Breast epithelium (tissue), 4 donors: ENCODE measurements around the gene SLC25A33. TPM values are rescaled to one million over a fixed set of nuclear protein-coding genes. Genes with fewer than 3 reads are reported as not detected.
A peak's percentile ranks its signal among the peaks of the same experiment; 100 is the strongest.

Experiments used
- DNase-seq, 2 donors: peaks; one replicate each; pipeline ENCODE4 v3.0.0-alpha.2; 2019; ENCODE audit warnings: low spot score in 2 of 2
- H3K27ac ChIP-seq, 2 donors: fragments of 200-600 bp; sonication (generic) in 1 of 2; one replicate each; pipeline ENCODE4 v1.5.1; 2016 to 2019; ENCODE audit warnings: mild to moderate bottlenecking in 1 of 2
- H3K27me3 ChIP-seq, 2 donors: fragments of 200-600 bp; sonication (generic) in 1 of 2; one replicate each; pipeline versions ENCODE4 v1.5.1 to v1.6.0; 2017 to 2019; ENCODE audit warnings: control low read depth in 1 of 2, mild to moderate bottlenecking in 1 of 2
- H3K36me3 ChIP-seq: fragments of 200-600 bp; one replicate; pipeline ENCODE4 v1.5.1; 2019
- H3K4me1 ChIP-seq, 2 donors: fragments of 200-600 bp; sonication (generic); one replicate each; pipeline ENCODE4 v1.5.1; 2016 to 2019; ENCODE audit warnings: control low read depth in 1 of 2
- H3K4me3 ChIP-seq, 3 donors: fragments of 200-600 bp; sonication (generic); 1 replicate in 2 of 3; 2 replicates in 1 of 3; pipeline ENCODE4 v1.5.1; 2016 to 2019; ENCODE audit warnings: mild to moderate bottlenecking in 3 of 3, moderate library complexity in 2 of 3
- H3K9me3 ChIP-seq, 2 donors: fragments of 200-600 bp; sonication (generic) in 1 of 2; one replicate each; pipeline ENCODE4 v1.5.1; 2016 to 2019; ENCODE audit warnings: control low read depth in 1 of 2
- POLR2A ChIP-seq: fragments of 450-650 bp; IDR thresholded peaks from one replicate; pipeline ENCODE4 v1.6.1; 2016; ENCODE audit warnings: antibody characterized with exemption, mild to moderate bottlenecking, moderate library complexity
- POLR2AphosphoS5 ChIP-seq, 3 donors: sonication (generic); formaldehyde crosslinking; IDR thresholded peaks; one replicate each; pipeline ENCODE4 v1.6.1; 2017; ENCODE audit warnings: antibody characterized with exemption in 3 of 3
- intact Hi-C: fragments of 100-400 bp; cut with DNase I; formaldehyde crosslinking; loops from one replicate; pipeline ENCODE4 v1.15.1; 2023; ENCODE audit warnings: low total_unique reads
- total RNA-seq, 3 donors: library from RNA; depleted of rRNA; stranded (reverse); fragments of >200 nt; gene quantifications; one replicate each; pipeline ENCODE4 v1.1.0, GENCODE V29; 2016
- TF ChIP-seq, protein P1 (sequence below), 3 donors: fragments of 450-650 bp; IDR thresholded peaks; one replicate each; pipeline ENCODE4 v1.5.1; 2016 to 2017; ENCODE audit warnings: antibody characterized with exemption in 3 of 3, mild to moderate bottlenecking in 3 of 3, moderate library complexity in 3 of 3

SLC25A33 gene
- total RNA-seq, 3 donors from 2014 or later: 8.8 to 17.6 (median 10.7) TPM

- H3K4me3 ChIP-seq: no peak overlapping the region
- TF ChIP-seq POLR2A: no peak
- TF ChIP-seq POLR2AphosphoS5 (IDR thresholded peaks at IDR 0.05): no peak
- TF ChIP-seq, protein P1, sequence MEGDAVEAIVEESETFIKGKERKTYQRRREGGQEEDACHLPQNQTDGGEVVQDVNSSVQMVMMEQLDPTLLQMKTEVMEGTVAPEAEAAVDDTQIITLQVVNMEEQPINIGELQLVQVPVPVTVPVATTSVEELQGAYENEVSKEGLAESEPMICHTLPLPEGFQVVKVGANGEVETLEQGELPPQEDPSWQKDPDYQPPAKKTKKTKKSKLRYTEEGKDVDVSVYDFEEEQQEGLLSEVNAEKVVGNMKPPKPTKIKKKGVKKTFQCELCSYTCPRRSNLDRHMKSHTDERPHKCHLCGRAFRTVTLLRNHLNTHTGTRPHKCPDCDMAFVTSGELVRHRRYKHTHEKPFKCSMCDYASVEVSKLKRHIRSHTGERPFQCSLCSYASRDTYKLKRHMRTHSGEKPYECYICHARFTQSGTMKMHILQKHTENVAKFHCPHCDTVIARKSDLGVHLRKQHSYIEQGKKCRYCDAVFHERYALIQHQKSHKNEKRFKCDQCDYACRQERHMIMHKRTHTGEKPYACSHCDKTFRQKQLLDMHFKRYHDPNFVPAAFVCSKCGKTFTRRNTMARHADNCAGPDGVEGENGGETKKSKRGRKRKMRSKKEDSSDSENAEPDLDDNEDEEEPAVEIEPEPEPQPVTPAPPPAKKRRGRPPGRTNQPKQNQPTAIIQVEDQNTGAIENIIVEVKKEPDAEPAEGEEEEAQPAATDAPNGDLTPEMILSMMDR (IDR thresholded peaks at IDR 0.05): no peak
- intact Hi-C loops: no loop called here
- H3K36me3 ChIP-seq: no peaks in the 10 kb centered on the region
- no peak overlapping the region for H3K27ac ChIP-seq
- no peak for DNase-seq
- H3K4me1 ChIP-seq: peaks cover 0 to 11% of the 10 kb centered on the region in 2 donors
- H3K9me3 ChIP-seq: no peaks in the 10 kb centered on the region
- no peaks in the 10 kb centered on the region for H3K27me3 ChIP-seq
These were observed 4.3 kb upstream of the SLC25A33 start for GRCh38 chr1:9534953-9535352.

- no peaks in the 10 kb centered on the region for H3K36me3 ChIP-seq
- H3K4me1 ChIP-seq: peaks cover 0 to 11% of the 10 kb centered on the region in 2 donors
- intact Hi-C loops: no loop called here
- no peak overlapping the region for H3K4me3 ChIP-seq
- no peaks in the 10 kb centered on the region for H3K27me3 ChIP-seq
- DNase-seq: no peak
- peak overlapping the region in 1 of 2 donors; percentile 97 for H3K27ac ChIP-seq
- no peaks in the 10 kb centered on the region for H3K9me3 ChIP-seq
- TF ChIP-seq POLR2A (no peak), POLR2AphosphoS5 (IDR thresholded peaks at IDR 0.05) (no peak)
- TF ChIP-seq, protein P1 (IDR thresholded peaks at IDR 0.05): no peak
These were observed 3.0 kb upstream of the SLC25A33 start for GRCh38 chr1:9536301-9536700.

GRCh38 chr1:9537863-9538668, 1.2 kb upstream of the SLC25A33 start:
- peak overlapping the region; percentile 92 to 97 for H3K27ac ChIP-seq

DNA sequence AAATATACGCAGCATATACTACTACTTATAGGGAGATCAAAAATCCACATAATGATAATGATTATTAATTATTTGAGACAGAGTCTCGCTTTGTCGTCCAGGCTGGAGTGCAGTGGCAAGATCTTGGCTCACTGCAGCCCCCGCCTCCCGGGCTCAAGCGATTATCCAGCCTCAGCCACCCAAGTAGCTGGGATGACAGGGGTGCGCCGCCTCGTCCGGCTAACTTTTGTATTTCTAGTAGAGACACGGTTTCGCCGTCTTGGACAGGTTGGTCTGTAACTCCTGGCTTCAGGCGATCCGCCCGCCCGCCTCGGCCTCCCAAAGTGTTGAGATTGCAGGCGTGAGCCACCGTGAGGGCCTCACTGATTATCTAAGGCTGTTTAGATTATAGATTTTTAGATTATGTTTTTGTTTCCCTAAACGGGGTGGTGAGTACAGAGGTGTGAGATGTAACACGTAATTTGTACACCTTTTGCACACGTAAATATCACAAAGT, 548 bp upstream of the SLC25A33 start:
- Histone ChIP-seq H3K27me3 (no peaks in the 10 kb centered on the region), H3K27ac (peak overlapping the region; percentile 92 to 97), H3K9me3 (no peaks in the 10 kb centered on the region), H3K36me3 (no peaks in the 10 kb centered on the region), H3K4me3 (peak overlapping the region in 2 of 3 donors; percentile 74 to 76), H3K4me1 (peaks cover 0 to 11% of the 10 kb centered on the region in 2 donors)
- TF ChIP-seq POLR2A (no peak), POLR2AphosphoS5 (IDR thresholded peaks at IDR 0.05) (no peak)
- TF ChIP-seq, protein P1 (IDR thresholded peaks at IDR 0.05): no peak
- intact Hi-C loops: no loop called here
- DNase-seq: no peak

More at GRCh38 chr1:9537863-9538668, 1.2 kb upstream of the SLC25A33 start:
- intact Hi-C loops: no loop called here
- DNase-seq: peak in 1 of 2 donors; percentile 61
- Histone ChIP-seq H3K9me3 (no peaks in the 10 kb centered on the region), H3K36me3 (no peaks in the 10 kb centered on the region), H3K4me3 (no peak overlapping the region), H3K27me3 (no peaks in the 10 kb centered on the region), H3K4me1 (peaks cover 0 to 11% of the 10 kb centered on the region in 2 donors)
- TF ChIP-seq POLR2AphosphoS5 (IDR thresholded peaks at IDR 0.05) (peak in 2 of 3 donors; percentile 12 to 77), POLR2A (no peak)
- TF ChIP-seq, protein P1 (IDR thresholded peaks at IDR 0.05): no peak
